HG02884 (cell line): ENCODE measurements around the gene ADGRV1.
"Not testable (repeated sequence)": the region's sequence is repeated elsewhere in the genome, so short reads cannot be mapped to it uniquely, and the experiment has no call there.

Experiments used
- ATAC-seq: cut with Tn5 transposase; IDR thresholded peaks from one replicate; pipeline ENCODE4 v1.9.1; 2021; ENCODE audit warnings: mild to moderate bottlenecking, moderate library complexity; ENCODE audit not compliant: unreplicated experiment

The ADGRV1 gene

DNA sequence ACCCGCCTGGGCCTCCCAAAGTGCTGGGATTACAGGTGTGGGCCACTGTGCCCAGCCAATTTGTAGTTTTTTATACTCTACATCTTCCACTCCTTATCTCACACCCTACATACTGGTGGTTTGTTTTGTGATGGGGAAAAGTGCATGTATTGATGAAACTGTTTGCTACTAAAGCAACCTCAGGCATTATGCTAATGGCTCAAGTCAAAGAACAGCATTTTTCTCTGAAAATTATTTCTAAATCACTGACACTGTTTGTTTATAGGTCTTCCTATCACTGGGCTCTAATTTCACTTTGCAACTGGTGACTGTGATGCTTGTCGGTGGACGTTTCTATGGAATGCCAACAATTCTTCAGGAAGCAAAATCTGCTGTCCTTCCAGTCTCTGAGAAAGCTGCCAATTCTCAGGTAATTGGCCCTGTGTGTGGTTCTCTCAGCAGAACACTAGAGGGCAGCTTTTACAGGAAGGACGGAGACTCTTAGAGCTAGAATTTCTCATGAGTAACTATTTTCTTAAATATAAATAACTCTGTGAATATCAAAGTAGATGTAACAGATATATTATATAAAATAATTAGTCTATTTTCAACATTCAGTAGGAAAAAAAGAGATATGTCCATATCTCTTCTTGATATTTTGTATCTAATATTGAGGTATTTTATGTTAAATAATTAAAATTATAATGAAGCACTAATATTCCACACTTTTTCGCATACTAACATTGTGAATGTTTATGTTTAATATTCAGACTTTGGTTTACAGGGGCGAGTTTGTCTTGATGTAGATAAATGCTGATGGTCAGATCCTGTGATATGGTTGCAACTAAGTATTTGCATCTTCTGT lies 244.1 kb downstream of the ADGRV1 start:
- ATAC-seq = peak; percentile 87

DNA sequence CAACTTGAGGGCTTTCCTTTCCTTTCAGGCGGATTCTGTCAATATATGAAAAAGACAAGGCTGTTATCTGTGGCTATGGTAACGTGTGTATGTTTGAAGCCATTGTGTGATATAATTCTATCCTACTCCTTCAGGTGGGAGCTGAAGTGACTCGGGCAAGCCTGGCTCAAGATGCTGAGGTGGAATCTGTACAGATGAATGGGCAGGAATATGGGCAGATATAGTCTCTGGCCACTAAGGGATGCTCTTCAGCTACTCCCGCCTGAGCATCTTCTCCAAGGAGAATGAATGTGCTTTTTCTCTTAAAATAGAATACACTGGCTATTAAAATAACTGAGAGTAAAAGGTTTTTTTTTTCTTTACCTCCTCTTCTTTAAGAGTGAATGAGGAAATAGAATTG lies 244.8 kb downstream of the ADGRV1 start:
- ATAC-seq = no peak

DNA sequence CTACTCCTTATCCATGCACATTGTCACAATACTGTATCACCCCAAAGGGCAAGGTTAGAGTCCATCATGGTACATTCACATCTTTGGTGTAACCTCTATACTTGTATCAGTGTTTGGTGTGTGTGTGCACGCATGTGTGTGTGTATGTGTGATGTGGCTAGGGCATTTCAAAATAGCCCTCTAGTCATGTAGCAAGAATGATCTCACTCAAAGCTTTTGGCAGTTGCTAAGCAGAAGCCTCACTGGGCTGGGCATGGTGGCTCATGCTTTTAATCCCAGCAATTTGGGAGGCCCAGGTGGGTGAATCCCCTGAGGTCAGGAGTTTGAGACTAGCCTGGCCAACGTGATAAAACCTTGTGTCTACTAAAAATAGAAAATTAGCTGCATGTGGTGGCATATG lies 245.3 kb downstream of the ADGRV1 start:
- ATAC-seq = no peak

DNA sequence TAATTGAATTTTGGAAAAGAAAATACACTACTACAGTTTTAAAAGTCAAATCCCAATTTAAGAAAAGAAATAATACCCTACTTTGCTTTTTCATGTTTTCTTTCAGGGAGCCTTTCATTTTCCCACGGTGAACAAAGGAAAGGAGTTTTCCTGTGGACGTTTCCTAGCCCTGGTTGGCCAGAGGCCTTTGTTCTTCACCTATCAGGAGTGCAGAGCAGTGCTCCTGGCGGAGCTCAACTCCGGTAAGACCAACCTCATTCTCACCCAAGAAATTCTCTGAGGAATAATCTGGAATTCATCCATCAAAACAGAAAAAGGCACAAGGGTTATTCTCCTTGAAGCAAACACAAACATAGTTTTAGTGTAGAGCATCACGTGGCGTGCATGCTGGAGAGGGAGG lies 248.9 kb downstream of the ADGRV1 start:
- ATAC-seq = no peak

DNA sequence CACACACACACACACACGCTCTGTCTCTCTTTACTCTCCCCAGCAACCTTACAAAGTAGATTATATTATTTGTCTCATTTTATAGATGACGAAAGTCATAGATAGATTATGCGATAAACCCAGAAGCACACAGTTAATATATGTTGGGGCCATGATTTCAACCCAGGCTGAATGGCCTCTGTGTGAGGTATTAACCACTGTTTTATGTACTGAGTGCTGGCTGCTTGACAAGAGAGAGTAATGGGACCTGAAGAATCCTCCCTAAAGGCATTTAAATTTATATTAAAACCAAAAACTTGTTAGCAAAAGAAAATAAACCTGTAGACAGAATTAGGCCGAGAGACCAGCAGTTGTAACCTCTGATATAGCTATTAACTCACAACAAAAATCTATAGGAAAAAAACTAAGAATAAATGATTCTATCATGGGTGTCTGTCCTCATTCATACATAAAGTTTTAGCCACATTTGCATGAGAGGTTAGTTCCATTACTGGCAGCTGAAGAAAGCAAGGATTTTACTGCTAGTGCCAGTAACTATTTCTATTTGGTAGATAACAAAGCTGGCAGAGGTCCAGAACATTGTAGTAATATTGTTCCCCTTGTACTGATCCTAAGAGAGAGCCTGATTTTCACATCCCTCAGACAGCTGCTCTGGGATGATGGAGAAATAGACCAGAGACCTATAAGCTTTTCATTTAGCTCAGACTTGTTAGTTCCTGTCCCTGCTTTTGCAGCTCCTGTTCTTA lies 250.9 kb downstream of the ADGRV1 start:
- no peak for ATAC-seq

DNA sequence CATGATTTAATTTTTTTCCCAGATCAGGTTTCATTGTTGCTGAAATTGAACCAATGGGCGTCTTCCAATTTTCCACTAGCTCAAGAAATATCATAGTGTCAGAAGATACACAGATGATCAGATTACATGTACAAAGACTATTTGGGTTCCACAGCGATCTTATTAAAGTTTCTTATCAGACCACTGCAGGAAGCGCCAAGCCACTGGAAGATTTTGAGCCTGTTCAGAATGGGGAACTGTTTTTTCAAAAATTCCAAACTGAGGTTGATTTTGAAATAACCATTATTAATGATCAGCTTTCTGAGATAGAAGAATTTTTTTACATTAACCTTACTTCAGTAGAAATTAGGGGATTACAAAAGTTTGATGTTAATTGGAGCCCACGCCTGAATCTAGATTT lies 251.6 kb downstream of the ADGRV1 start:
- no peak for ATAC-seq

DNA sequence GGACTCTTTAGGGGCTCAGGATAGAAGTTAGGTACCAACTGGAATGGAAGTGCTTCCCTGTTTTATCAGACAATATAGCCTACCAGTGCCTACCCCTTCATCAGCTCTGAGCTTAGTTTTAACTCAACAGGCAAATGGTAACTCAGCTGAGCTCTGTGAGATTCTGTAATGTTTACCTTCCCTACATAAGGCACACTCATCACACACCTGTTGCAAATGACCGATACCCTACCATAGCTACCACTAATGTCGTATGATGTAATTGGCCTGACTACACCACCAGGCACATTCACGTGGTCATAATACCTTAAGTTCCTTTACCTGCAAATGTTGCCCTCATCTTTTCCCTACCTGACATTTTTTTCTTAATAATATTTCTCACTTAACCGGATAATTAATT lies 254.8 kb downstream of the ADGRV1 start:
- no peak for ATAC-seq

DNA sequence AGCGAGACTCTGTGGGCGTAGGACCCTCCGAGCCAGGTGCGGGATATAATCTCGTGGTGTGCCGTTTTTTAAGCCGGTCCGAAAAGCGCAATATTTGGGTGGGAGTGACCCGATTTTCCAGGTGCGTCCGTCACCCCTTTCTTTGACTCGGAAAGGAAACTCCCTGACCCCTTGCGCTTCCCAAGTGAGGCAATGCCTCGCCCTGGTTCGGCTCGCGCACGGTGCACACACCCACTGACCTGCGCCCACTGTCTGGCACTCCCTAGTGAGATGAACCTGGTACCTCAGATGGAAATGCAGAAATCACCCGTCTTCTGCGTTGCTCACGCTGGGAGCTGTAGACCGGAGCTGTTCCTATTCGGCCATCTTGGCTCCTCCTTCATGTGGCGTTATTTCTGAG lies 263.5 kb downstream of the ADGRV1 start:
- ATAC-seq = not testable (repeated sequence)

DNA sequence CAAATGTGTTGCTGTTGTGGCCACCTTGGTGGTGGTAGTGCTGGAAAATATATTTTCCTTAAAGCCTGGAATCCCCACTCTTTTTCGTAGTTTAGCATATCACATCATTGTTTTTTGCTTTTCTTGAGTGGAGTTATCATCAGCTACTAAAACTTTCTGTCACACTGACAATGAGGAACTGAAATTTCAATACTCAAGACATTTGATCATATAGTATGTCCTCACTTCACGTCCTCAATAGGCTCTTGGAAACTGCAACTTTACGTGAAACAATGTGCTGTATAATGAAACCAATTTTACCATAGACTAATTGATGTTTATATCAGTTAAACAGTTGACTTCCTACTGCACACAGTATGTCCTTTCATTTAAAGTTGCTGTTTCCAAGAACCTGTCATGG lies 265.8 kb downstream of the ADGRV1 start:
- no peak for ATAC-seq

DNA sequence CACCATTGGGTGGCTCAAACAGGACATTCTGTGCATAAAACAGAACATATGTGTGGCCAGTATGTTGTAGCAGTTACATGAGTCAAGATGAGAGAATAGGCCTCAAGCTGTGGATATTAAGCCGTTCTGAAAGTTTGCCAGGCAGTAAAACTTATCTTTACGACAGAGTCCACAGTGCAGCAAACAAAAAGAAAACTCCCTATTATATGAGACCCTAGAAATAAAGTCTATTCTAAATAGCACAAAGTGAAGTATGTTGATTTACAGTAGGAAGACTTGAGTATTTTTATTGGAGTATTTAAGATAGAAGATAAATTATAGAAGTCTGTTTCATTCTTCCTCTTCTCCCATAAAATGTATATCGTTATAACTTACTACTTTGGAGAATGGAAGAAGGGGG lies 271.5 kb downstream of the ADGRV1 start:
- ATAC-seq = no peak

DNA sequence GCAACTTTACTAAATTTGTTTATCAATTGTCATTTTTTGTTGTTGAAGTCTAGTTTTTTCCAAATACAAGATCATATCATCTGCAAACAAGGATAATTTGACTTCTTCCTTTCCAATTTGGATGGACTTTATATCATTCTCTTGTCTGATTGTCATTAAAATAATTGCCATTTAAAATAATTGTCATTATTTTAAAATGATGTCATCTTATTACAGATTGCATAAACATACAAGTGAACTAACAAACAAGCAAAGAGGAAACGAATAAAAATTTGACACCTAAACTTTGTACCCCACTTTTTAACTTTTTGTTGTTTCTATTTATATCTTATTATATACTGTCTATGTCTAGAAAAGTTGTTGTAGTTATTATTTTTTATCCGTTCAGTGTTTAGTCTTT lies 275.2 kb downstream of the ADGRV1 start:
- ATAC-seq = no peak

DNA sequence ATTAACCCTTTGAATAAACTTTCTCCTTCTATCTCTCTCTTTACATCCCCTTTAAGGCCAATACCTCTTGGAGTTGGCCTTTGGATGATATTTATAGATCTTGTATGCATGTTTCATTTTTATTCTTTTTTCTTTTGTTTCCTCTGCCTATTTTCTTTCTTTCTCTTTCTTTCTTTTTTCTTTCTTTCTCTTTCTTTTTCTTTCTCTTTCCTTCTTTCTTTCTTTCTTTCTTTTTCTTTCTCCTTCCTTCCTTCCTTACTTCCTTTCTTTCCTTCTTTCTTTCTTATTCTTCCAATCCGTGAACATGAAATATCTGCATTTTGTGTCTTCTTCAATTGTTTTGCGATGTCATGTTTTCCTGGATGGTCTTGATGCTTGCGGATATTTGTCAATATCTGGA lies 276.1 kb downstream of the ADGRV1 start:
- no peak for ATAC-seq

DNA sequence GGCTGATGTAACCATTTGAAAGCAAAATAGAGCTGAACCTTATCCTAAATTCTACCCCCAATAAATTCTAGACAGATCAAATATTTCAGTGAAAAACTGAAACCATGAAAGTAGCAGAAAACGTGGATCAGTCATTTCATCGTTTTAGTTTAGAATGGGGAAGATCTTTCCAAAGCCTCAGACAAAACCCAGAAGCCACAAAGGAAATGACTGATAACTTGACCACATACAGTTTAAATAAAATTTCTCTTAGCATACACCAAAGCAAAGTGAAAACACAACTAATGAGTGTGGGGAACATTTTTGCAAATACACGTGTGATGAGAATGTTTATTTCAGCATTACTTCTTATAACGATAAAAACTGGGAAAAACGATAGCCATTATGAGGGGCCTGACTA lies 284.8 kb downstream of the ADGRV1 start:
- peak; percentile 68 for ATAC-seq

DNA sequence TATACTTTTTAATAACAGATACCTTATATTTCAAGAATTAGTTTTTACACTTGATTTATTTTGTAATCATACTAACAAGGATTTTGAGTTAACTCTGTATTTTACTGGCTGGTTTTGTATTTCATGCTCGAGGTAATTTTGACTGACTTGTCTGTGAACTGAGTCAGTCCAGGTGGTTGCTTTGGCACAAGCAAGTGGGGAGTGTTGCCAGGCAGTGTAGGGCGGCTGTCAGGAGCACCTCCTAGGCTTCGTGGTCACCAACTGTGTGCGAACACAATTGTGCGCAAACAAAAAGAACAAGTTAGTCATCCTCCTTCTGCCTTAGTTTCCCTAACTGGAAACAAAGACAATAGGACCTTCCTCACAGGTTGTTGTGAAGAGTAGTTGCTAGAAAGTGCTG lies 286.3 kb downstream of the ADGRV1 start:
- no peak for ATAC-seq

DNA sequence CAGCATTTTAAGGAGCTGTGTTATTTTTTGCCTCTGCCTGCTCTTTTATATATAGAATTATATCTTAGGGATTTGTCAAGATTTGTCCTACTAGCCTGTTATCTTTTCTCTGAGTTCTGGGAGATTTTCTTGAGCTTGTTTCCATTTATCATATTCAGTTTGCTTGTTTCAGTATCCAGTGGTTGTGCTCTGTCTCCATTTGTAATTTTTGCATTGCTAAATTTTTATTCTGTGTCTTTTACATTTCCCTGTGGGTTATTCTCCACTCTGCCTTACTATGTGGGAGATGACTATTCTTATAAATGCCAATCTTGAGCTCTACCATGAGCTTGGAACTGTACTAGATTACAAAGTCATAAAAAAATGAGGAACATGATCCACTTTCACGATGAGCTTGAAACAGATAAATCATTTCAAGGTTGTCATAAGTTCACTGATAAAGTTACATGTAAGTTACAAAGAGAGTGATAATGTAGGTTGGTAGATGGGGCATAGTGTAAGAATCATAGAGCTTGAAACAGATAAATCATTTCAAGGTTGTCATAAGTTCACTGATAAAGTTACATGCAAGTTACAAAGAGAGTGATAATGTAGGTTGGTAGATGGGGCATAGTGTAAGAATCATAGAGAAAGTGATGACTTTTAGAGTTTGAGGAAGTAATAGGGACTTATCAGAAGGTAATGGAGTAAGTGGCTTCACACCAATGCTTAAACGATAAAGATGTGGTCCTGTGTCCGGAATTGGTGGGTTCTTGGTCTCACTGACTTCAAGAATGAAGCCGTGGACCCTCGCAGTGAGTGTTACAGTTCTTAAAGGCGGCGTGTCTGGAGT lies 287.3 kb downstream of the ADGRV1 start:
- no peak for ATAC-seq

DNA sequence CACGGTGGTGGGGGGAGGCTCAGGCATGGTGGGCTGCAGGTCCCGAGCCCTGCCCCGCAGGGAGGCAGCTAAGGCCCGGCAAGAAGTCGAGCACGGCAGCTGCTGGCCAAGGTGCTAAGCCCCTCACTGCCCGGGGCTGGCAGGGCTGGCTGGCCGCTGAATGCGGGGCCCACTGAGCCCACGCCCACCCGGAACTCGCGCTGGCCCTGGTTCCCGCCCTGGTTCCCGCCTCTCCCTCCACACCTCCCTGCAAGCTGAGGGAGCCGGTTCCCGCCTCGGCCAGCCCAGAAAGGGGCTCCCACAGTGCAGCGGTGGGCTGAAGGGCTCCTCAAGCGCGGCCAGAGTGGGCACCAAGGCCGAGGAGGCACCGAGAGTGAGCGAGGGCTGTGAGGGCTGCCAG lies 289.0 kb downstream of the ADGRV1 start:
- not testable (repeated sequence) for ATAC-seq

DNA sequence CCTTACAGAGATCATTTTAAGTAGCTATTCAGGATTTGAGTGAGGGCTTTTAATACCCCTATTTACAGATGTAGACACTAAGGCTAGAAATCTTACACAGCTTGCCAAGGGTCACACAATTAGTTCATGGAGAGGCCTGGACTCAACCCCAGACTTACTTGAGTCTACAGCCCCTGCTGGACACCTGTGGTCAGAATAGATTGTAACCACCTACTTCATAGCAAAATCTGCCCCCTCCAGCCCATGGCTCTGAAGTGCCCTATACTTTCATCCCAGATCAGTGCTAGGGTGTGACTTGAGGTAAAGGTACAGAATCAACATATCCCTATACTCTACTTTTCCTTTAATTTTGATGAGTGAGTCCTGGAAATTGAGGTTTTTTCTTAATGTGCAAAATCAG lies 291.3 kb downstream of the ADGRV1 start:
- no peak for ATAC-seq

DNA sequence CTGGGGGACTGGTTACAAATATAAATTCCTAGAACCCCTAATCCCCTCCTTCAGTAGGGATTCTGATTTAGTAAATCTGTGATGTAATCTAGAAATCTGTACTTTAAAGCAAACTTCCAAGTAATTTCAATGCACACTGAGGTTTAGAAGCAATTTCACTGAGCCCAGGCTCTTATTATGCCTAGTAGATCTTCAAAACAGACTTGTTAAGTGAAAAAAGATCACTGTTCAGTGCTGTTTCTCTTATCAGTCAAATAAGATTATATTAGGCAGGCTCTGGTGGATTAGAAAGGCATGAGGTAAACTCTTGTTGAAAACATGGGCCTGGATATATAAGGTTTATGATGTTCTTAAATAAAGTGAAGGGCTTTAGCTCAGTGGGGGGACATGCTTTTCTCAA lies 293.9 kb downstream of the ADGRV1 start:
- ATAC-seq = no peak

DNA sequence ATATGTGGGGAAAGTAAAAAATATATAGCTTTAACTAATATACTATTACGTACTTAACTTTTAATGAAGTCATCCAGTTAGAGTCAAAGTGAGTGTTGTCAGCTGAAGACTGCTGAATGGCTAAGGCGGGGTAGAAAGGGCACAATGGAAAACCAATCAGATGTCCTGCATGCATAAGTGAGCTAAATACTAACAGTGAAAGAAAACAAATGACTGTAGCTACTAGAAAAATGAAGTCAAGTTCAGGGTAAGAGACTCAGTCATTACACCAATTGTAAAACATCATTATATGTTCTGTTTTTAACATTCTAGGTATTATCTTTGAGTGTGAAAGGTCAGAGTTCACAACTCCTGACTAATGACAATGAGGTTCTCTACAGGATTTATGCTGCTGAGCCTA lies 295.2 kb downstream of the ADGRV1 start:
- no peak for ATAC-seq

DNA sequence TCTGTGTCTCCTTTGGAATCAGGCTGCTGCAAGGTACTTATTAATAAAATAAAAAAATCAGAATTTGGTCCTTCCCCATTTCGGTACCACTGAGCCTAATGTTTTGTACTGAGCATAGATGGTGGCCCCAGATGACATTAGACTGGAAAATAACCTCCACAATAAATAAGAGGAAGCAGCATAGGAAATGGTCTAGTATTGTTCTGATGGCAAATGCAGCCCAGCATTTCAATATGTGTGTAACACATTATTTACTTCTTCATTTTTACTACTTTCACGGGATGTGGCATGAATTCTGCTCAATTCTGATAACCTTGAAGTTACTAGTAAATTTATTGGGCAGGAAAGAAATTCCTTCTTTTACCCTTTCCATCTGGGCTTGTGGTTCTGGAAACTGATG lies 295.6 kb downstream of the ADGRV1 start:
- ATAC-seq = no peak

DNA sequence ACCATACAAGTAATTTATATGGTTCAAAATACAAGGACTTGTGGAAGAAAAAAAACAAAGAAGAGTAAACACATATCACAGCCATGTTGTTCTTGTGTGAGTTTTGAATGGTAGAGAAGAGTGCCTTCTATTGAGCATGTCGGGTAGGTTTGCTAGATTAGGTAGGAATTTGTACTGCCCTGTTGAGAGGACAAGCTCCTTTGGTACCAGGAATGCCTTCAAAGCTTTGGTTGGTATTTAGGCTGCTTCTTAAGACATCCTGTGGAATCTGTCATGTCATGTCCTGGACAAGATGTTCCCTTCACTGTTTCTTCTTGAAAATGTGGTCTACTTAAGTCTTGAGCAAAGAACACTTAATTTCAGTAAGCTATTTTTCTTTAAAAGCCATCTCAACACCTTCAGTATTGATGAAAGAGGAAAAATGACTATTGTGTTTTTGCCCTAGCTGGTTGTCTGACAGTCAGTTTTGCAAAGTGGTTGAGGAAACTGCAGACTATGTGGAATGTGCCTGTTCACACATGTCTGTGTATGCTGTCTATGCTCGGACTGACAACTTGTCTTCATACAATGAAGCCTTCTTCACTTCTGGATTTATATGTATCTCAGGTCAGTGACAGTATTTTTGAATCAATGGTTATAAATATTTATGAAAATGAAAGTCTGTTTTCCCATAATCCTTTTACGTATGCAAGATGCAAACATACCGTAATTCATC lies 296.9 kb downstream of the ADGRV1 start:
- ATAC-seq = no peak
